H1 (cell line): ENCODE results near the gene NRTN. TPM values are rescaled to one million over a fixed set of nuclear protein-coding genes. Genes with fewer than 3 reads are reported as not detected.

ENCODE experiments used
- CTCF ChIA-PET: fragments of 300-600 bp; sonication (Branson Sonifier 250); formaldehyde crosslinking; loops from one replicate; lab custom pipeline; 2021; ENCODE audit not compliant: partially characterized antibody; lab: Charles Lee
- POLR2A ChIA-PET: fragments of 300-600 bp; sonication (Branson Sonifier 250); formaldehyde crosslinking; loops from one replicate; lab custom pipeline; 2021; ENCODE audit warnings: inconsistent platforms; ENCODE audit not compliant: partially characterized antibody; lab: Charles Lee
- DNase-seq, 2 experiments: peaks; one replicate each; pipeline versions ENCODE4 v3.0.0 to v3.0.0-alpha.2; 2010 to 2022; ENCODE audit warnings: low spot score in 2 of 2, low read depth in 1 of 2, mixed read lengths in 1 of 2
- FAIRE-seq: peaks from 2 replicates; lab custom pipeline; 2011; peaks lifted over from hg19 to GRCh38; lab: Jason Lieb, UNC
- H2AFZ ChIP-seq: 2 replicates; pipeline ENCODE4 v1.8.1; 2012; ENCODE audit warnings: low read length, inconsistent platforms
- H2AK5ac ChIP-seq: 2 replicates; pipeline ENCODE4 v1.6.1; 2013; ENCODE audit warnings: low read depth, low read length
- H2BK120ac ChIP-seq: replicated peaks from 2 replicates; pipeline ENCODE3; 2013; ENCODE audit warnings: low read depth, low read length, inconsistent platforms
- H2BK12ac ChIP-seq: 2 replicates; pipeline ENCODE4 v1.6.1; 2013; ENCODE audit warnings: low read depth, low read length
- H2BK15ac ChIP-seq: 2 replicates; pipeline ENCODE4 v1.6.1; 2013; ENCODE audit warnings: low read length
- H2BK20ac ChIP-seq: 2 replicates; pipeline ENCODE4 v1.6.1; 2013; ENCODE audit warnings: low read length
- H2BK5ac ChIP-seq: 2 replicates; pipeline ENCODE4 v1.6.1; 2013; ENCODE audit warnings: low read depth, low read length
- H3K14ac ChIP-seq: 2 replicates; pipeline ENCODE4 v1.6.1; 2013; ENCODE audit warnings: inconsistent platforms; ENCODE audit not compliant: insufficient read length
- H3K18ac ChIP-seq: 2 replicates; pipeline ENCODE4 v1.6.1; 2013; ENCODE audit warnings: low read length; ENCODE audit errors: extremely low read depth
- H3K23ac ChIP-seq: 2 replicates; pipeline ENCODE4 v1.6.1; 2013; ENCODE audit warnings: inconsistent platforms; ENCODE audit not compliant: insufficient read length
- H3K23me2 ChIP-seq: 2 replicates; pipeline ENCODE4 v1.6.1; 2013; ENCODE audit warnings: low read depth, low read length
- H3K27ac ChIP-seq: 2 replicates; pipeline ENCODE4 v1.6.1; 2011; ENCODE audit warnings: low read depth, low read length, inconsistent platforms
- H3K27me3 ChIP-seq, 4 experiments: replicated peaks in 1 of 4; 1 replicate in 1 of 4; 2 replicates in 3 of 4; pipeline versions ENCODE4 v1.6.1 to v1.8.1; 2011 to 2013; ENCODE audit warnings: low read length in 3 of 4, mild to moderate bottlenecking in 3 of 4, inconsistent platforms in 2 of 4, mixed read lengths in 2 of 4, moderate library complexity in 1 of 4; ENCODE audit not compliant: control insufficient read depth in 3 of 4, insufficient read depth in 3 of 4; ENCODE audit errors: extremely low read depth in 1 of 4
- H3K36me3 ChIP-seq, 4 experiments: 2 replicates each; pipeline versions ENCODE4 v1.6.1 to v1.8.1; 2011 to 2013; ENCODE audit warnings: mild to moderate bottlenecking in 4 of 4, low read length in 3 of 4, moderate library complexity in 2 of 4, control low read depth in 1 of 4, inconsistent platforms in 1 of 4; ENCODE audit not compliant: insufficient read depth in 4 of 4, control insufficient read depth in 2 of 4
- H3K4ac ChIP-seq: replicated peaks from 2 replicates; pipeline ENCODE3; 2013; ENCODE audit warnings: low read length, low read depth, mixed read lengths, inconsistent platforms; ENCODE audit not compliant: insufficient read length
- H3K4me1 ChIP-seq, 4 experiments: replicated peaks in 1 of 4; 1 replicate in 1 of 4; 2 replicates in 3 of 4; pipeline versions ENCODE4 v1.6.1 to v1.8.1; 2011 to 2013; ENCODE audit warnings: low read length in 3 of 4, inconsistent platforms in 2 of 4, mixed read lengths in 1 of 4; ENCODE audit not compliant: insufficient read depth in 4 of 4, control insufficient read depth in 3 of 4
- H3K4me2 ChIP-seq, 2 experiments: 2 replicates each; pipeline versions ENCODE4 v1.6.1 to v1.8.1; 2011 to 2013; ENCODE audit warnings: low read depth in 2 of 2, low read length in 2 of 2, control low read depth in 1 of 2, inconsistent platforms in 1 of 2, mild to moderate bottlenecking in 1 of 2; ENCODE audit not compliant: insufficient read depth in 1 of 2
- H3K4me3 ChIP-seq, 4 experiments: fragments of 200-600, 300-600 bp in 1 of 4; sonication (generic), shearing (Covaris generic), sonication (Bioruptor Twin) in 1 of 4; 2 replicates each; pipeline versions ENCODE4 v1.5.1 to v1.8.1; 2011 to 2016; ENCODE audit warnings: low read length in 4 of 4, low read depth in 3 of 4, control low read depth in 2 of 4, inconsistent platforms in 2 of 4, mild to moderate bottlenecking in 2 of 4, mixed read lengths in 1 of 4, moderate library complexity in 1 of 4; ENCODE audit not compliant: insufficient read depth in 2 of 4; ENCODE audit errors: extremely low read depth in 1 of 4
- H3K56ac ChIP-seq: replicated peaks from 2 replicates; pipeline ENCODE3; 2013; ENCODE audit warnings: low read depth, mild to moderate bottlenecking, mixed read lengths, low read length, inconsistent platforms; ENCODE audit not compliant: insufficient read length
- H3K79me1 ChIP-seq: 2 replicates; pipeline ENCODE4 v1.6.1; 2013; ENCODE audit warnings: low read depth, low read length, control low read depth
- H3K79me2 ChIP-seq, 2 experiments: 2 replicates each; pipeline versions ENCODE4 v1.6.1 to v1.8.1; 2012 to 2013; ENCODE audit warnings: low read length in 2 of 2, mild to moderate bottlenecking in 2 of 2, inconsistent platforms in 1 of 2; ENCODE audit not compliant: insufficient read depth in 2 of 2, control insufficient read depth in 1 of 2
- H3K9ac ChIP-seq, 4 experiments: replicated peaks in 1 of 4; 1 replicate in 1 of 4; 2 replicates in 3 of 4; pipeline versions ENCODE4 v1.6.1 to v1.8.1; 2011 to 2013; ENCODE audit warnings: low read depth in 3 of 4, low read length in 3 of 4, control low read depth in 2 of 4, mild to moderate bottlenecking in 2 of 4, moderate library complexity in 2 of 4, inconsistent platforms in 1 of 4; ENCODE audit errors: extremely low read depth in 1 of 4
- H3K9me3 ChIP-seq, 2 experiments: 2 replicates each; pipeline versions ENCODE4 v1.6.1 to v1.8.1; 2012 to 2013; ENCODE audit warnings: mild to moderate bottlenecking in 2 of 2, moderate library complexity in 2 of 2, control low read depth in 1 of 2, inconsistent platforms in 1 of 2, low read depth in 1 of 2, low read length in 1 of 2, mixed read lengths in 1 of 2; ENCODE audit not compliant: insufficient read depth in 2 of 2
- H4K20me1 ChIP-seq, 2 experiments: replicated peaks in 1 of 2; 2 replicates each; pipeline versions ENCODE3 to v1.8.1; 2011 to 2013; ENCODE audit warnings: inconsistent platforms in 2 of 2, low read length in 2 of 2, mild to moderate bottlenecking in 1 of 2; ENCODE audit not compliant: insufficient read depth in 2 of 2, control insufficient read depth in 1 of 2
- H4K5ac ChIP-seq: 2 replicates; pipeline ENCODE4 v1.6.1; 2013; ENCODE audit warnings: low read length, low read depth, mixed read lengths, inconsistent platforms; ENCODE audit not compliant: insufficient read length
- H4K8ac ChIP-seq: 2 replicates; pipeline ENCODE4 v1.8.0; 2013; ENCODE audit warnings: mild to moderate bottlenecking, moderate library complexity, low read length, inconsistent platforms; ENCODE audit not compliant: insufficient read depth; ENCODE audit errors: extremely low read depth
- H4K91ac ChIP-seq: replicated peaks from 2 replicates; pipeline ENCODE3; 2013; ENCODE audit warnings: low read length, mixed read lengths, inconsistent platforms; ENCODE audit not compliant: insufficient read length
- BCL11A ChIP-seq, 2 experiments: IDR thresholded peaks; one replicate each; pipeline ENCODE4 v1.6.1; 2011; ENCODE audit warnings: low read depth in 2 of 2, low read length in 2 of 2, mild to moderate bottlenecking in 2 of 2
- CBX5 ChIP-seq: fragments of 300-800, 300-1000 bp; sonication (generic); IDR thresholded peaks from 2 replicates; pipeline ENCODE4 v1.7.1; 2016; ENCODE audit warnings: antibody characterized with exemption, low read length, low read depth
- HDAC2 ChIP-seq, 2 experiments: fragments of 300-600 bp in 1 of 2; sonication (generic) in 1 of 2; IDR thresholded peaks; 2 replicates each; pipeline ENCODE4 v1.6.1; 2011 to 2012; ENCODE audit warnings: low read depth in 2 of 2, low read length in 2 of 2, mild to moderate bottlenecking in 2 of 2, moderate library complexity in 2 of 2, borderline replicate concordance in 1 of 2, inconsistent platforms in 1 of 2
- KDM1A ChIP-seq: fragments of 200-600, 300-600 bp; sonication (generic); IDR thresholded peaks from 2 replicates; pipeline ENCODE4 v1.7.1; 2016; ENCODE audit warnings: mild to moderate bottlenecking, low read length, borderline replicate concordance
- RXRA ChIP-seq: IDR thresholded peaks from 2 replicates; pipeline ENCODE4 v1.6.1; 2011; ENCODE audit warnings: low read depth, mild to moderate bottlenecking, low read length, moderate library complexity; ENCODE audit not compliant: insufficient read depth
- SUZ12 ChIP-seq: fragments of 200-600 bp; sonication (generic); IDR thresholded peaks from 2 replicates; pipeline ENCODE4 v1.6.1; 2012; ENCODE audit warnings: mild to moderate bottlenecking, inconsistent platforms, low read length, moderate library complexity, mixed read lengths
- WGBS, 2 experiments: shearing (Covaris generic) in 1 of 2; methylation state at CpG; one replicate each; pipeline versions ENCODE4 v1.1.6 to v1.1.7; 2013 to 2015; ENCODE audit warnings: low lambda C conversion rate in 2 of 2, mixed read lengths in 2 of 2, inconsistent platforms in 1 of 2, low coverage in 1 of 2, missing lambda C conversion rate in 1 of 2; ENCODE audit not compliant: insufficient replicate concordance in 2 of 2, insufficient coverage in 1 of 2, insufficient read length in 1 of 2; ENCODE audit errors: extremely low coverage in 1 of 2, missing lambda C conversion rate in 1 of 2; 5-methylcytosine and 5-hydroxymethylcytosine counted together
- polyA plus RNA-seq, 7 experiments: library from polyadenylated mRNA; depleted of rRNA in 3 of 7; stranded (reverse) in 5 of 7; unstranded in 2 of 7; fragments of >200 nt in 5 of 7; fragments of 200-250 nt in 2 of 7; gene quantifications; 1 replicate in 5 of 7; 2 replicates in 1 of 7; 4 replicates in 1 of 7; pipeline versions ENCODE4 v1.2.1 to v1.2.3, GENCODE V29; 2011 to 2013; ENCODE audit warnings: missing spikeins in 2 of 7, mixed read lengths in 2 of 7
- total RNA-seq: library from RNA; stranded (reverse); fragmentation: NEBNext Ultra II Directional; extraction: Animal tissue kit (Norgen Biotek cat#: 25700); gene quantifications from 2 replicates; pipeline ENCODE4 v1.2.1, GENCODE V29; 2021
- TF ChIP-seq, protein P1 (sequence below): IDR thresholded peaks from 2 replicates; pipeline ENCODE4 v1.6.1; 2012; ENCODE audit warnings: inconsistent platforms
- TF ChIP-seq, protein P2 (sequence below): IDR thresholded peaks from 2 replicates; pipeline ENCODE4 v1.6.1; 2011; ENCODE audit warnings: low read length, improper control_type of control experiment

NRTN gene
- total and polyA plus RNA-seq, 2 of the 8 experiments (the other 6 are each of a cell fraction or from before 2014, with no cell fraction given): 3.9 to 5.3 TPM

DNA sequence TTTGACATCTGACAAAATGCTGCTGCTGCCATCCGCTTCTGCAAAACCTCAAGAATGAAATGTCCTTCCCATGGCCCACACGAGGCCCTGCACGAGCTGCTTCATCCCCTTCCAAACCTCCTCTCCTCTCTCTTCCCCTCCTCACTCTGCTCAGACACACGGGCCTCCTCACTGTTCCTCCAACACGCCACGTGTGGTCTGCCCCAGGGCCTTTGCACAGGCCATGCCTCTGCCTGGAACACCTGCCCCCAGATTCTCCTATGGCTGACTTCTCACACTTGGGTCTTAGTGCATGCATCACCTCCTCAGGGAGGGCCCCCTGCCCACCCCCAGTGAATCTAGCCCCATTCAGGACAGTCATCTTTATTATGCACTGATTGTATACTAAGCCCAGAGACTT lies 15.9 kb downstream of the NRTN start:
- no peak overlapping the region for H2BK120ac ChIP-seq
- no peak overlapping the region for H2AK5ac ChIP-seq
- no peak overlapping the region for H3K4ac ChIP-seq
- H3K56ac ChIP-seq: no peak overlapping the region
- POLR2A ChIA-PET: interaction anchor here (1.3 kb wide), 1 partner anchor 17 kb away, joined by 4 read pairs; no protein-coding TSS in a partner anchor
- no peak for TF ChIP-seq RXRA
- no peak for TF ChIP-seq SUZ12
- no peak for TF ChIP-seq CBX5
- TF ChIP-seq BCL11A (IDR thresholded peaks at IDR 0.05; ENCODE audit: low read depth in 2 of 2, low read length in 2 of 2): no peak
- TF ChIP-seq, protein P1, sequence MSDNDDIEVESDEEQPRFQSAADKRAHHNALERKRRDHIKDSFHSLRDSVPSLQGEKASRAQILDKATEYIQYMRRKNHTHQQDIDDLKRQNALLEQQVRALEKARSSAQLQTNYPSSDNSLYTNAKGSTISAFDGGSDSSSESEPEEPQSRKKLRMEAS: no peak
- peak; percentile 80; the same call in 1 of the 2 replicates for TF ChIP-seq KDM1A
- TF ChIP-seq HDAC2 (IDR thresholded peaks at IDR 0.05; ENCODE audit: borderline replicate concordance in 1 of 2, low read depth in 2 of 2, low read length in 2 of 2): no peak
- TF ChIP-seq, protein P2, sequence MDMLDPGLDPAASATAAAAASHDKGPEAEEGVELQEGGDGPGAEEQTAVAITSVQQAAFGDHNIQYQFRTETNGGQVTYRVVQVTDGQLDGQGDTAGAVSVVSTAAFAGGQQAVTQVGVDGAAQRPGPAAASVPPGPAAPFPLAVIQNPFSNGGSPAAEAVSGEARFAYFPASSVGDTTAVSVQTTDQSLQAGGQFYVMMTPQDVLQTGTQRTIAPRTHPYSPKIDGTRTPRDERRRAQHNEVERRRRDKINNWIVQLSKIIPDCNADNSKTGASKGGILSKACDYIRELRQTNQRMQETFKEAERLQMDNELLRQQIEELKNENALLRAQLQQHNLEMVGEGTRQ: no peak
- TF ChIP-seq, all 59 proteins: peak for 1
- Histone ChIP-seq H3K23ac (no peak overlapping the region), H3K9me3 (no peaks in the 10 kb centered on the region), H3K4me2 (no peak overlapping the region), H3K27me3 (no peaks in the 10 kb centered on the region), H3K27ac (no peak overlapping the region), H2BK12ac (no peak overlapping the region), H3K79me1 (no peaks in the 10 kb centered on the region), H3K36me3 (no peaks in the 10 kb centered on the region), H2BK20ac (no peak overlapping the region), H3K14ac (no peak overlapping the region), H3K18ac (no peak overlapping the region), H3K4me3 (no peak overlapping the region), H3K9ac (no peak overlapping the region), H4K20me1 (peaks cover 0 to 3% of the 10 kb centered on the region in 2 experiments), H3K79me2 (no peaks in the 10 kb centered on the region), H2BK15ac (no peak overlapping the region), H4K91ac (no peak overlapping the region), H4K8ac (no peak overlapping the region; the same call in 1 of the 2 replicates), H2AFZ (no peak overlapping the region), H4K5ac (no peak overlapping the region), H3K23me2 (no peaks in the 10 kb centered on the region), H2BK5ac (no peak overlapping the region), H3K4me1 (no peaks in the 10 kb centered on the region)
- DNase-seq (no peak), FAIRE-seq (no peak)
- CTCF ChIA-PET: interaction anchor here (0.6 to 3.7 kb wide), 5 partner anchors 13 to 72 kb away, joined by 3 to 32 read pairs (median 5); no protein-coding TSS in a partner anchor
- 89% methylated on average over 6 of the region's 6 CpGs; no CpG with 5 or more reads in 1 of the 2 experiments for WGBS, 2 experiments
